Keratinocyte (primary cell): ENCODE data around the gene COL21A1.

ENCODE experiments used
- CTCF ChIP-seq, 3 experiments: IDR thresholded peaks in 1 of 3; conservative IDR thresholded peaks in 1 of 3; optimal IDR thresholded peaks in 1 of 3; 2 replicates in 2 of 3; 3 replicates in 1 of 3; pipeline versions ENCODE3 to v1.5.1; 2011; ENCODE audit warnings: low read length in 3 of 3, mild to moderate bottlenecking in 3 of 3, moderate library complexity in 2 of 3, control low read depth in 1 of 3, inconsistent platforms in 1 of 3; ENCODE audit not compliant: insufficient read depth in 2 of 3; ENCODE audit errors: extremely low read depth in 1 of 3
- EZH2 ChIP-seq: IDR thresholded peaks from one replicate; pipeline ENCODE4 v1.6.1; 2012; ENCODE audit warnings: inconsistent platforms, mild to moderate bottlenecking, low read length, moderate library complexity

GRCh38 chr6:56144538-56145324, 102.6 kb downstream of the COL21A1 start:
- TF ChIP-seq CTCF (optimal IDR thresholded peaks at IDR 0.05 in 1 of 3, IDR thresholded peaks at IDR 0.05 in 1 of 3, conservative IDR thresholded peaks at IDR 0.05 in 1 of 3; ENCODE audit: extremely low read depth in 1 of 3, insufficient read depth in 2 of 3, low read length in 3 of 3) = no peak
- no peak for TF ChIP-seq EZH2
